Forelimb muscle (tissue), 1 donor: ENCODE measurements around the gene ATRAID. TPM values are rescaled to one million over a fixed set of nuclear protein-coding genes. Genes with fewer than 3 reads are reported as not detected.

Source experiments
- DNase-seq: peaks from one replicate; pipeline ENCODE4 v3.0.0-alpha.2; 2013; ENCODE audit warnings: low read depth
- polyA plus RNA-seq: library from polyadenylated mRNA; unstranded; fragments of 120-200 nt; gene quantifications from one replicate; pipeline ENCODE4 v1.2.1, GENCODE V29; 2013; ENCODE audit not compliant: insufficient read length

ATRAID gene
- polyA plus RNA-seq, 1 donor, result 85.3 TPM

DNA sequence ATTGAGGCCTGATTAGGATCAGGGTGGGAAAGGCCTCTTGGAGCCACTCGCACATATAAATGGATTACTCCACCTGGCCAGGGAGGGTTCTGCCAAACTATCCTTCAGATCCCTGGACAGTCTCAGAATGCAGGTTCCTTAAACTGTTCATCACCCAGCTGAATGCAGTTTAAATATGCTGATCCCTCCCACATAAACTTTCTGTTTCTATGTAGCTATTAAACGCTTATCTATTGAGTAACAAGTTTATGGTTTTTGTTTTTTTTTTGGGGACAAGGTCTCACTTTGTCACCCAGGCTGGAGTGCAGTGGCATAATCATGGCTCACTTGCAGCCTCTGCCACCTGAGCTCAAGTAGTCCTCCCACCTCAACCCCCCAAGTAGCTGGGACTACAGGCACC, 7.2 kb downstream of the ATRAID start:
- DNase-seq, result no peak

DNA sequence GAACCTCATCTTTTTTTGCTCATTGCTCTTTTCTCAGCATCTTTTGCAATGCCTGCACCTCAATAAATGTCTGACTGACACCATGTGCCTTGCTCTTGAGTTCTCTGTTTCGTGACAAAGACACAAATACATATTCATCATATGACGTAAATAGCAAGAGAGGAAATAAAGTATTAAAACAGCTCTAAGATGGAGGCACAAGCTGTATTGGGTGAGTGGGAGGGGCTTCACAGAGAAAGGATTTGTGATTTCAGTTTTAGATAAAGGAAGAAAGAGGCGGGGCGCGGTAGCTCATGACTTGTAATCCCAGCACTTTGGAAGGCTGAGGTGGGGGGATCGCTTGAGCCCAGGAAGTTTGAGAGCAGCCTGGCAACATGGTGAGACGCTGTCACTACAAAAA, 8.2 kb downstream of the ATRAID start:
- DNase-seq, result no peak

DNA sequence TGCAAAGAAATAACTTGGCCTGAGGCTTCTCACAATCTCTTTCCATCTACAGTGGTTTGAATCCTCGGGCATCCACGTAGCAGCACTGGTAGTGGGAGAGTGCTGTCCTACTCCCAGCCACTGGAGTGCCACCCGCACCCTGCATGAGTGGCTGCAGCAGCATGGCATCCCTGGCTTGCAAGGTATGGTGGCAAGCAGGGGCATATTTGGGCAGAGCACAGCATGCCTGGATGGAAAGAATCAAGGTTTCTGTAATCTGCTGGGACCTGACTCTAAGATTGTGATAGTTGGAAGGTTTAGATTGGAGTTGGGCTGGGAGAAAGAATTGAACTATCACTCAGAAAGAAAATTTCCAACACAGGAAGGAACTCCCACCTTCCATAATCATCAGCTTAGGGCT, 9.3 kb downstream of the ATRAID start:
- no peak for DNase-seq

DNA sequence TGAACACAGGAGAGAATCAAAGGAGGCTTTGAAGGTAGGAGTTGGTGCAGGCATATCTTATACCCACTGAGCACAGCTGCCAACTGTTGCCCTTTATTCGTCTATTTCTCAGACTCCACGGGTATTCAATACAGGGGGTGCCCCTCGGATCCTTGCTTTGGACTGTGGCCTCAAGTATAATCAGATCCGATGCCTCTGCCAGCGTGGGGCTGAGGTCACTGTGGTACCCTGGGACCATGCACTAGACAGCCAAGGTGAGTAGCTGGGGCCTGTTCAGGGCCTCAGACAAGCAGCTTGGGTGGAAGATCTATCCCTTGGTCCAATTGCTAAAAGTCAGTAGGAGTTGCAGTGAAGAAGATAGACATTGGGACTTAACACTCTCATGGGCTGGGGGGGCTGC, 10.6 kb downstream of the ATRAID start:
- no peak for DNase-seq

DNA sequence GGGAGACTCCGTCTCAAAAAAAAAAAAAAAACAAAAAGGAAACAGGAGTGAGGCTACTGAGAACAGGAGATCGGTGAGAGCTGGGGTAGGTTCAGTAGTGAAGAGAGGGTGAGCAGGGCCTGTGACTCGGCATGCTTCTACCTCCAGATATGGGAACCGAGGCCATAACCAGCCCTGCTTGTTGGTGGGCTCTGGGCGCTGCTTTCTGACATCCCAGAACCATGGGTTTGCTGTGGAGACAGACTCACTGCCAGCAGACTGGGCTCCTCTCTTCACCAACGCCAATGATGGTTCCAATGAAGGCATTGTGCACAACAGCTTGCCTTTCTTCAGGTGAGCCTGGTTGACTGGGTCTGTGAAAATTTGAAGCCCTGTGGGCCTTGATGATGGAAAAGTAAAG, 11.6 kb downstream of the ATRAID start:
- DNase-seq, result no peak

DNA sequence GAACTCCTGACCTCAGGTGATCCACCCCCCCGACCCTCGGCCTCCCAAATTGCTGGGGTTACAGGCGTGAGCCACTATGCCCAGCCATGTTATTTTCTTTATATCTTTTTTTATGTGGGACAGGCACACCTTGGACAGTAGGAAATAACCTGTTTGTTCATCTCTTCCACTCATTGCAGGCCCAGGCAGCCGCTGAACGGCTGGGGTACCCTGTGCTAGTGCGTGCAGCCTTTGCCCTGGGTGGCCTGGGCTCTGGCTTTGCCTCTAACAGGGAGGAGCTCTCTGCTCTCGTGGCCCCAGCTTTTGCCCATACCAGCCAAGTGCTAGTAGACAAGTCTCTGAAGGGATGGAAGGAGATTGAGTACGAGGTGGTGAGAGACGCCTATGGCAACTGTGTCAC, 13.7 kb downstream of the ATRAID start:
- no peak for DNase-seq

DNA sequence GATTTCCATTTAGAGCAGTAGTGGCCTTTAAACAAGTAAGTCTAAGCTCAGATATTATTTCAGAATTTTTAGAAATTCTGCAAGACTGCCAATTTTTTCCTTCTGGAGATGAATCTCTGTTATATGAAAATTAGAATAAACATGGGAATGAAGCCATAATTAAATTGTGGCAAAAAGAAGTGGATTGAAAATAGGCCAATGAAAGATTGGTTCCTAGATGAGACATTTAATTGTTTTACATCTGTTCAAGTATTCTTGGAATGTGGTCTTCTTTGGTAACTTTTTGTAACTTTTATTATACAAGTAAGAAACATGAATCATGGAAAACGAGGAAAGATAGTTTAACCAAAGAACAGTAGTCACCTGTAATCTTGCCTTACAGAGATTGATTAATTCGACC, 15.7 kb downstream of the ATRAID start:
- DNase-seq, result no peak

DNA sequence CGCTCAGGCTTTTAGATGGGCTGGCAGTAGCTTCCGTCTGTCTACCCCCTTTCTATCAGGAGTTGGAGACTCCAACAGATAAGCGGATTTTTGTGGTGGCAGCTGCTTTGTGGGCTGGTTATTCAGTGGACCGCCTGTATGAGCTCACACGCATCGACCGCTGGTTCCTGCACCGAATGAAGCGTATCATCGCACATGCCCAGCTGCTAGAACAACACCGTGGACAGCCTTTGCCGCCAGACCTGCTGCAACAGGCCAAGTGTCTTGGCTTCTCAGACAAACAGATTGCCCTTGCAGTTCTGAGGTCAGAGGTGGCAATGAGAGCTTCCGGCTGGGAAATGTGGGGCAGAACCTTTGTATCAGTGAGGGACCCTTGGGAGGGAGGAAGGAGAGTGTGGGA, 20.1 kb downstream of the ATRAID start:
- DNase-seq, result no peak

DNA sequence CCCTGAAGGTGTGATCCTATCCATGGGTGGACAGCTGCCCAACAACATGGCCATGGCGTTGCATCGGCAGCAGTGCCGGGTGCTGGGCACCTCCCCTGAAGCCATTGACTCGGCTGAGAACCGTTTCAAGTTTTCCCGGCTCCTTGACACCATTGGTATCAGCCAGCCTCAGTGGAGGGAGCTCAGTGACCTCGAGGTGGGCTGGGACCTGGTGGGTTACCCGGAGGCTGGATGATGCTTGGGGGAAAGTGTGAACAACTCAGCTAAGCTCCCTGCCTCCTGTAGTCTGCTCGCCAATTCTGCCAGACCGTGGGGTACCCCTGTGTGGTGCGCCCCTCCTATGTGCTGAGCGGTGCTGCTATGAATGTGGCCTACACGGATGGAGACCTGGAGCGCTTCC, 21.5 kb downstream of the ATRAID start:
- DNase-seq, result no peak

DNA sequence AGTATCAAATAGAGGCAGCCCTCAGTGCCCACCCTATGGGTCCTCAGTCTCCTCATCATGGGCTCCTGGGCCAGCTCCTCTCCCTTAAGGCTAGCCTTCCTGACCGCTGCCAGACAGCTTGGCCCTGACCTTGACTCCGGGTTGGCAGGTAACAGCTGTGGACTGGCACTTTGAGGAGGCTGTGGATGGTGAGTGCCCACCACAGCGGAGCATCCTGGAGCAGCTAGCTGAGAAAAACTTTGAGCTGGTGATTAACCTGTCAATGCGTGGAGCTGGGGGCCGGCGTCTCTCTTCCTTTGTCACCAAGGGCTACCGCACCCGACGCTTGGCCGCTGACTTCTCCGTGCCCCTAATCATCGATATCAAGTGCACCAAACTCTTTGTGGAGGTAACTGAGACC, 24.3 kb downstream of the ATRAID start:
- DNase-seq, result no peak

DNA sequence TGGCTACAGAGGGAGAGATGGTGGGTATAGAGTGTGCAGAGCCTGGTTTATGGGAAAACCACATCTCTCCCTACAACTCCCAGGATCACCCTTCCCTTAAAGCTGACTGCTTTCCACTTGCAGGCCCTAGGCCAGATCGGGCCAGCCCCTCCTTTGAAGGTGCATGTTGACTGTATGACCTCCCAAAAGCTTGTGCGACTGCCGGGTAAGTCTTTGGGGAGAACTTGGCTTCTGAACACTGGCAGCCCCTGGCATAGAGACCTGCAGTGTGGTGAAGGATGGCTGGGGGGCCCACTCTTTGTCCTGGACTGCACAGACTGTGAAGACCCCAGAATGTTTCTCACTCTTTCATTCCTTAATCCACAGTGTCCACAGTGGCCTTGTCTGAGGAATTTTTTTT, 24.8 kb downstream of the ATRAID start:
- DNase-seq, result no peak

DNA sequence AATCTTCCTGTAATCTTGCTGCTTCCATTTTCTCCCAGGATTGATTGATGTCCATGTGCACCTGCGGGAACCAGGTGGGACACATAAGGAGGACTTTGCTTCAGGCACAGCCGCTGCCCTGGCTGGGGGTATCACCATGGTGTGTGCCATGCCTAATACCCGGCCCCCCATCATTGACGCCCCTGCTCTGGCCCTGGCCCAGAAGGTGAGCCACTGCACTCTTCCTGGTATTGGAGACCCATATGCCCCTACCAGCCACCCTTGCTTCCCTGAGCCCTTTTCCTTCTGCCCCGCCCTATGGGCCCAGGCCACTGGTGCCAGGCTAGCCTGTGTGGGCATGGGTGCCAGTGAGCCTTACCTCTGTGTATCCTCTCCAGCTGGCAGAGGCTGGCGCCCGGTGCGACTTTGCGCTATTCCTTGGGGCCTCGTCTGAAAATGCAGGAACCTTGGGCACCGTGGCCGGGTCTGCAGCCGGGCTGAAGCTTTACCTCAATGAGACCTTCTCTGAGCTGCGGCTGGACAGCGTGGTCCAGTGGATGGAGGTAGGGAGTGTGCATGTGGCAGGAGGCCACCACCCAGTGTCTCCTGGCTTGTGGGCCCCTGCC, 25.6 kb downstream of the ATRAID start:
- no peak for DNase-seq

DNA sequence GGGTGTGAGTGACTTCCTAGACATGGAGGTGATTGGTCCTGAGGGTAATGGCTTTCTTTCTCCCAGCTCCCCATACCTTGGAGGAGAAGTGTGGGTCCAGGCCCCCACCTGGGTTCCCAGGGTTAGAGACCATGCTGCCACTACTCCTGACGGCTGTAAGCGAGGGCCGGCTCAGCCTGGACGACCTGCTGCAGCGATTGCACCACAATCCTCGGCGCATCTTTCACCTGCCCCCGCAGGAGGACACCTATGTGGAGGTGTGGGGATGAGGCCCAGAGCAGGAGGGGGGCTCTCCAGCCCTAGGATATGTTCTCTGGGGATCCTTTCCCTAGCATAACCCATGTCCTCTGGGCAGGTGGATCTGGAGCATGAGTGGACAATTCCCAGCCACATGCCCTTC, 27.1 kb downstream of the ATRAID start:
- no peak for DNase-seq

DNA sequence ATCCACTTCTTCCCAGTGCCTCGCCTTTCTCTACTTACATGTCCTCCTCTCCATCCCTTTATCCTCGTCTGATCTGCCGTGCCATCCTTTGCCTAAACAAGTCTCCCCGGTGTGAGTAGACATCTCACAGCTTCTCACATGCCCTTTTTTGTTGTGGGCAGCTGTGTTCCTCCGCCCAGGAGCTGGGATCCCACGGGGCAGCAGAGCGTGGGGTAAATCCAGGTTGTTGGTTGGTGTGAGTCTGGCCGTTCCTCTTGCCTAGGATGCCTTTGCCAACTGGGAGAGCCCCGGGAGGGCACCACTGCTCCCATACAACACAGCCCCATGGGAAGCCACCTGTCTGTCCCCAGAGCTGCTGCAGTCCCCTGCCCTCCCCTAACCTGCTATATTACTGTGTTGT, 28.6 kb downstream of the ATRAID start:
- DNase-seq, result no peak

DNA sequence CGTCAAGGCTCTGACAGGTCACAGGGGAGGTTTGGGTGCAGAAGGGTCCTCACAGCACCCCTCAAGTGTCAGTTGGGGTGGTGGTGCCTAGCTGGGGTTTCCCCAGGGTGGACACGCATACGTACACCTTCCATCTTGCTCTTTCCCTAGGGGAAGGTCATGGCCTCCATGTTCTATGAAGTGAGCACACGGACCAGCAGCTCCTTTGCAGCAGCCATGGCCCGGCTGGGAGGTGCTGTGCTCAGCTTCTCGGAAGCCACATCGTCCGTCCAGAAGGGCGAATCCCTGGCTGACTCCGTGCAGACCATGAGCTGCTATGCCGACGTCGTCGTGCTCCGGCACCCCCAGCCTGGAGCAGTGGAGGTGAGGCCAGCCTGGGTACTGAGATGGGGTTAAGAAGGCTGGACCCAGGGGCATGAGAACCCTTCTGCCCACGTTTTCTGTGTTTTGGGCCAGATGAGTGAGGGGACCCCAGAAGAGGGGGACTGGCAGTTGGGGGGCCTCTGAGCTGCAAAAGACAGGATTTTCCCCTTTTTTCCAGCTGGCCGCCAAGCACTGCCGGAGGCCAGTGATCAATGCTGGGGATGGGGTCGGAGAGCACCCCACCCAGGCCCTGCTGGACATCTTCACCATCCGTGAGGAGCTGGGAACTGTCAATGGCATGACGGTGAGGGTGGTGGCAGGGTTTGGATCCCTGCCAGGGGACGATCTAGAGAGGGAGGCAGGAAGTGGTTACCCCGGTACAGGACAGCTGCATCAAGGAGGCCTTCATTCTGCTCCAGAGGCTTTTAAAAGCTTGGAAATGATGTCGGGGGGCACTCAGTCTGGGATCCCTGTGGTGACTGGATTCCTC, 30.1 kb downstream of the ATRAID start:
- no peak for DNase-seq

DNA sequence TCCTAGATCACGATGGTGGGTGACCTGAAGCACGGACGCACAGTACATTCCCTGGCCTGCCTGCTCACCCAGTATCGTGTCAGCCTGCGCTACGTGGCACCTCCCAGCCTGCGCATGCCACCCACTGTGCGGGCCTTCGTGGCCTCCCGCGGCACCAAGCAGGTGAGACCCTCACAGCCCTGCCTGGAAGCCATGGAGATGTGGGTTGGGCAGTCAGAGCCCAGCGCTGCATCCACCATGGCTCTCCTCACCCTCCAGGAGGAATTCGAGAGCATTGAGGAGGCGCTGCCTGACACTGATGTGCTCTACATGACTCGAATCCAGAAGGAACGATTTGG, 30.7 kb downstream of the ATRAID start:
- no peak for DNase-seq

DNA sequence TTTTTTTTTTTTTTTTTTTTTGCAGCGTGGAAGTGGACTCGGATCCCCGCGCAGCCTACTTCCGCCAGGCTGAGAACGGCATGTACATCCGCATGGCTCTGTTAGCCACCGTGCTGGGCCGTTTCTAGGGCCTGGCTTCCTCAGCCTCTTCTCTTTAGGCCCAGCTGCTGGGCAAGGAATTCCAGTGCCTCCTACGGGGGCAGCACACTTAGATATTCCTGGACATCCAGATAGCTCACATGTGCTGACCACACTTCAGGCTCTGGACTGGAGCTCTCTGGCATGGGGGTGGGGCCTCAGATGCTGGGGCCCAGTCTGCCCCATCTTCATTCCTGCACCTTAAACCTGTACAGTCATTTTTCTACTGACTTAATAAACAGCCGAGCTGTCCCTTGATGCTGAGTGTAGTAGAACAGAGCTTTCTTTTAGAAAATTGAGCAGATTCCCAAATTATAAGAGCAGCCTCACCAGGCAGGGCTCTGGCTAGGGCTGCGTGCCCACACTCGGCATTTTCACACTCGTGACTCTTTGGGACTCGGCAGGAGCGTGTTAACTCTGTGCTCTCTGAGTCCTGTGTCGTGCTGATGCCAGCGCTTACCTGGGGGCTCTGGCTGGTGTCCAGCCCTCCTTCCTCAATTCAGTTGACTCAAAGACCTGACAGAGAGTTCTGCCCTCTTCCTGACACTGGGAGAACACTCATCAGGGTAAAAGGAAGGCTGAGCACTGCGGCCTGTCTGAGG, 31.7 kb downstream of the ATRAID start:
- DNase-seq, result no peak

DNA sequence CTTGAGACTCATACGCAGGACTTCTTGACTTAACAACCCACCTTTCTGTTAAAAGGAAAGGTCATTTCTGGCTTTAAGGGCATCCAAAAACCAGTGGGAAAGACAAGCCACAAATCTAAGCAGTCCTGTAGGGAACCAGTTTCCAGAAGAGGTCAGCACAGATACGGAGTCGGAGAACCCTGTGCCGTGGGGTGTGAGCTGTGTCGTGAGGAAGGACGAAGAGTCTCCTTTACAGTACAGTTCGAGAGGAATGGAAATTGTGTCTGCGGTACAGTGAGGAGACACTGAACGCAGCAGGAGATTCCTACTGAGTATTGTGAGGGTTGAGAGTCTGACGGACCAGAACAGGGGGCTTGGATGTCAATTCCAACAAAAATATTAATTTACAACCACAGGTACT, 33.3 kb downstream of the ATRAID start:
- no peak for DNase-seq

DNA sequence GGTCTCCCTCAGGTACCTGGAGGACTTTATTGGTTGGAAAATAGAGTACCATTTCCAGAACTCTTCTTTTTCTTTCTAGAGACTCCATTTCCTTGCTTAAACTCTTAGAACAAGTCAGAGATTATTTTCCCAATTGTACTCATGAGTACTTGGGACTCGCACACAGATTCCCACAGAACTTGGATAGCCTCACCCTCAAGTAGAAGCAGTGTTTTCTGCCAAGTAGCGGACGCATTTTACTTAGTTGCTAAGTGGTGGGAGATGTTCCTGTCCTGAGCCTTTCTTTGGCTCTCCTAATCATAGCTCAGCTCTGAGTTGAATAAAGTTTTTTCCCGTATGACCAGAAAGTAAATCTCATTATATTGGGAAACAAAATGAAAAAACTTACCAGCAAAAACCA, 33.8 kb downstream of the ATRAID start:
- peak; percentile 13 for DNase-seq

DNA sequence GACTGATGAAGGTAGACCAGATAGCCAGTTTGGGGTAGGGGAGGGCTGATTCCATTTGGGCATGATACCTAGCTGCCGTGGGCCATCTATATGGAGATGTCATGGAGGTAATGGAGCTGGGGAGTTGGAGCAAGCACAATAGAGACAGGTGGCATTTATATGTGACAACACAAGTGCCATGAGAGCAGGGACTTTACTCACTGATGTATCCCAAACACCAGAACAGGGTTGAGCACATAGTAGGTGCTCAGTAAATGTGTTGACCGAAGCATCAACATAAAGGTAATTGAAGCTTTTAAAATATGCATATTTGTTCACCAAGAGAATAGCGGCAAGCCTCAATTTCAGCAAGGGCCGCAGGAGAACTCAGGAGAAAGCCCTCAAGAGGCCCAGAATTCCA, 36.1 kb downstream of the ATRAID start:
- no peak for DNase-seq

DNA sequence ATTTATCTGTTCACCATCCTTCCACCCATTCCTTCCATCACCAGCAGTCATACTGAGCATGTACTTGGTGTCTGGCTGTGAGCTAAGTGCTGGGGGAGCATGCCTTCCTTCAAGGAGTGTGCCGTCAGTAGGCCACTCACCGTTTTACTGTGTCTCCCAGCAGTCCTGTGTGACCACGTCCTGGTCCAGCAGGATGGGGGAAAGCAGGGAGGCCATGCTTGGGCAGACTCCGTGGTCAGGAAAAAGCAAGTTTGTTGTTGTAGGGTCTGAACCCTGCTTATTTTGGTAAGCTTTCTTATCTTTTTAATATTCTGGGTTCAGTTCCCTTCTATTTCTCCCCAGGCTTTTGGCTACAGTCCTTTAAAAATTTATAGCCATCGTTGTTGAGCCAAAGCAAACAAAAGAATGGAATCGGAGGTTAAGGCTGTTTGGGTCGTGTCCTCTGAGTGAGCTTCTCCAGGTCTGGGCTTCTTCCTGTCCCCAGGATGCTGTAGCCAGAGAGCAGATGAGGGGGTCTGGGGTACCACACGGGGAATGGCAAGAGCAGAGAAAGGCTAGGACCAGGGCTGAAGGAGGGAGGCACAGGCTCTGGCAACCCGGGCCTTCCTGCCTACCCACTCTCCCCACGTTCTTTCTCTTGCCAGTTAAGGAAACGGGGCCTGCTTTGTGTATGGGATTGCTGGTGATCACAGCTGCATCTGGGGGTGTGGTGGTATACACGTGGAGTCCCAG, 37.5 kb downstream of the ATRAID start:
- DNase-seq, result no peak

DNA sequence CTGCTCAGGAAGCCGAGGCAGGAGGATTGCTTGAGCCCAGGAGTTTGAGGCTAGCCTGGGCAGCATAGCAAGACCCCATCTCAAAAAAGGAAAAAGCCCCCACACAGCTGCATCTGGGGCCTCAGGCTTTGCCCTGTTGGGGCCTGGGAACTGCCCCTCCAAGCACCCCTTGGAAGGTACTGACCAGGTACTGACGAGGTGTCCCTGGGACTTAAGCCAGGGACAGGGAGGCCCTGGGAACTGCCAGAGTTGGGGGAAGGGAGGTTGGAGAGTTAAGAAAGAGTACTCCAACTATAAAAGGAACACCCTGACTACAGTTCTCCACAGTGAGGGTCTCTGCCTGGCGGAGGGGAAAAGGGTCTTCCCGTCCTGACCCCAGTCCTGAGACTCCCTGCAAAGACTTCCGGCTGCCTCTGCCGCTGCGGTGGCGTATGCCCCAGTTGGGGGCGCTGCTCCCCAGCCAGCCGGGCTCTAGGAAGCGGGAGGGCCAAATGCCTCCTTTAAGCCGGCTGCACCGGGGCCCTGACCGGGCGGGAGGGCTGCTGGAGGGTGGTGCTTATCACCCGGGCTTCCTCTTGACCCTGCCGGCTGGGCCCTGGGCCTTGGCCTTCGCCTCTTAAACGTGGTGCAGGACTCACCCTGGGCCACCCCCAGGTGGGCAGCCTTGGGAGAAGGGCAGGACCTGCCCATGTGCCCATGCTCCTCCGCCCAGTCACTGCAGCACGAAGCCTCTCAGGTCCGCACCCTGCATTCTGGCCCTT, 38.2 kb downstream of the ATRAID start:
- DNase-seq, result no peak
